Lung (tissue), 12 donors: ENCODE results near the gene BAG1. TPM values are rescaled to one million over a fixed set of nuclear protein-coding genes. Genes with fewer than 3 reads are reported as not detected.

ENCODE experiments used
- ATAC-seq: fragments of 200-7000 bp; cut with Tn5 transposase; one replicate; pipeline ENCODE4 v1.9.1; 2020; ENCODE audit warnings: moderate number of reproducible peaks; ENCODE audit not compliant: insufficient read depth, low FRiP score
- DNase-seq, 3 donors: peaks; one replicate each; pipeline ENCODE4 v3.0.0-alpha.2; 2013 to 2017
- H3K27ac ChIP-seq, 2 donors: one replicate each; pipeline ENCODE4 v1.5.1; 2013; ENCODE audit warnings: mild to moderate bottlenecking in 2 of 2, moderate library complexity in 2 of 2, control low read depth in 1 of 2, inconsistent platforms in 1 of 2, low read depth in 1 of 2, low read length in 1 of 2
- H3K27me3 ChIP-seq, 3 donors: one replicate each; pipeline ENCODE4 v1.5.1; 2013; ENCODE audit warnings: low read length in 2 of 3; ENCODE audit not compliant: control insufficient read depth in 3 of 3, insufficient read depth in 3 of 3
- H3K36me3 ChIP-seq, 4 donors: one replicate each; pipeline ENCODE4 v1.5.1; 2013; ENCODE audit warnings: low read length in 4 of 4, mild to moderate bottlenecking in 1 of 4, moderate library complexity in 1 of 4; ENCODE audit not compliant: control insufficient read depth in 4 of 4, insufficient read depth in 4 of 4
- H3K4me1 ChIP-seq, 5 donors: one replicate each; pipeline ENCODE4 v1.5.1; 2013; ENCODE audit warnings: low read length in 5 of 5, mild to moderate bottlenecking in 2 of 5, moderate library complexity in 1 of 5; ENCODE audit not compliant: control insufficient read depth in 5 of 5, insufficient read depth in 5 of 5
- H3K4me3 ChIP-seq: one replicate; pipeline ENCODE4 v1.5.1; 2013; ENCODE audit warnings: mild to moderate bottlenecking, control low read depth, moderate library complexity
- H3K9ac ChIP-seq, 2 donors: one replicate each; pipeline ENCODE4 v1.5.1; 2013; ENCODE audit warnings: low read length in 2 of 2, control low read depth in 1 of 2; ENCODE audit not compliant: insufficient read depth in 1 of 2
- H3K9me3 ChIP-seq, 4 donors: one replicate each; pipeline ENCODE4 v1.5.1; 2013; ENCODE audit warnings: low read length in 3 of 4, mild to moderate bottlenecking in 1 of 4, moderate library complexity in 1 of 4; ENCODE audit not compliant: control insufficient read depth in 4 of 4, insufficient read depth in 3 of 4
- WGBS, 2 donors: extraction: QIAGEN DNeasy Blood & Tissue Kit; methylation state at CpG; one replicate each; pipeline ENCODE4 v1.1.7; 2013; 5-methylcytosine and 5-hydroxymethylcytosine counted together
- polyA plus RNA-seq, 2 donors: library from polyadenylated mRNA; stranded (reverse); fragments of 200-250 nt; gene quantifications; one replicate each; pipeline ENCODE4 v1.2.1, GENCODE V29; 2013
- total RNA-seq, 2 donors: library from RNA; depleted of rRNA in 1 of 2; stranded (reverse); fragments of >200 nt in 1 of 2; gene quantifications; one replicate each; pipeline ENCODE4 v1.2.1, GENCODE V29; 2014 to 2021
- TF ChIP-seq, protein P1 (sequence below): IDR thresholded peaks from 2 replicates; pipeline ENCODE4 v1.5.1; 2012; ENCODE audit warnings: mild to moderate bottlenecking; ENCODE audit errors: control extremely low read depth, extremely low read depth
- donor health status: control.
- donor health status: control.
- donor health status: Bipolar disorder and iron deficiency.
- donor health status: healthy.
- donor health status: DM: yes; HTN: yes; CAD: no.

The BAG1 gene
- total and polyA plus RNA-seq, 4 donors = 84.1 to 135 (median 106) TPM

DNA sequence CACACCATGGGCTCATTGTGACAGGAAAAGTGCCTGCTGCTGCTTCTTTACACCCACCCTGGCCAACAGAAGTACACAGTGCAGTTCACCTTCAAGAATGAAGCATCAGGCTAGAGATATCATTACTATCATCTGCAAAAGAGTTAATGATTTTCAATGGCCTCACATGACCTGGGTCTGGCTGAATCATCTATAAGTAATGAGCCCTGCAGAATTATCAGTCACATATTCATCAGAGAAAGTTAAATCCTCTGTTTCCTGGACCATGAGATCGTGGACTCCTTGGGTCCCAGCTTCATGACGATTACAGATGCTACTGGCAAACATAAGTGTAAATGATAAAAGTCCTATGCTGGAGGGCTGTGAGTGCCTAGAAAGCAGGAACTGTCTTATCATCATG, 8.3 kb downstream of the BAG1 start:
- 91 to 96% methylated on average over 2 of the region's 2 CpGs for WGBS, 2 donors
- no peak overlapping the region for H3K27ac ChIP-seq
- TF ChIP-seq, protein P1, sequence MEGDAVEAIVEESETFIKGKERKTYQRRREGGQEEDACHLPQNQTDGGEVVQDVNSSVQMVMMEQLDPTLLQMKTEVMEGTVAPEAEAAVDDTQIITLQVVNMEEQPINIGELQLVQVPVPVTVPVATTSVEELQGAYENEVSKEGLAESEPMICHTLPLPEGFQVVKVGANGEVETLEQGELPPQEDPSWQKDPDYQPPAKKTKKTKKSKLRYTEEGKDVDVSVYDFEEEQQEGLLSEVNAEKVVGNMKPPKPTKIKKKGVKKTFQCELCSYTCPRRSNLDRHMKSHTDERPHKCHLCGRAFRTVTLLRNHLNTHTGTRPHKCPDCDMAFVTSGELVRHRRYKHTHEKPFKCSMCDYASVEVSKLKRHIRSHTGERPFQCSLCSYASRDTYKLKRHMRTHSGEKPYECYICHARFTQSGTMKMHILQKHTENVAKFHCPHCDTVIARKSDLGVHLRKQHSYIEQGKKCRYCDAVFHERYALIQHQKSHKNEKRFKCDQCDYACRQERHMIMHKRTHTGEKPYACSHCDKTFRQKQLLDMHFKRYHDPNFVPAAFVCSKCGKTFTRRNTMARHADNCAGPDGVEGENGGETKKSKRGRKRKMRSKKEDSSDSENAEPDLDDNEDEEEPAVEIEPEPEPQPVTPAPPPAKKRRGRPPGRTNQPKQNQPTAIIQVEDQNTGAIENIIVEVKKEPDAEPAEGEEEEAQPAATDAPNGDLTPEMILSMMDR = no peak
- H3K9ac ChIP-seq = no peak overlapping the region
- H3K9me3 ChIP-seq = no peaks in the 10 kb centered on the region
- DNase-seq (no peak), ATAC-seq (no peak)
- H3K27me3 ChIP-seq = no peaks in the 10 kb centered on the region
- no peak overlapping the region for H3K4me3 ChIP-seq
- no peaks in the 10 kb centered on the region for H3K4me1 ChIP-seq
- H3K36me3 ChIP-seq = peaks cover 22 to 68% (median 50%) of the 10 kb centered on the region in 4 donors

- Histone ChIP-seq H3K27ac (no peak overlapping the region), H3K36me3 (peaks cover 22 to 62% (median 47%) of the 10 kb centered on the region in 4 donors), H3K27me3 (no peaks in the 10 kb centered on the region), H3K9ac (no peak overlapping the region), H3K4me3 (no peak overlapping the region), H3K4me1 (no peaks in the 10 kb centered on the region), H3K9me3 (no peaks in the 10 kb centered on the region)
- TF ChIP-seq, protein P1 = no peak
- DNase-seq (no peak), ATAC-seq (no peak)
- 89 to 94% methylated on average over 4 of the region's 4 CpGs for WGBS, 2 donors
Observed at GRCh38 chr9:33255471-33255870, 9.0 kb downstream of the BAG1 start.

- no peak for ATAC-seq
- Histone ChIP-seq H3K27ac (no peak overlapping the region), H3K36me3 (peaks cover 22 to 58% (median 43%) of the 10 kb centered on the region in 4 donors), H3K9ac (no peak overlapping the region), H3K9me3 (no peaks in the 10 kb centered on the region), H3K4me3 (no peak overlapping the region), H3K4me1 (no peaks in the 10 kb centered on the region), H3K27me3 (no peaks in the 10 kb centered on the region)
- 96 to 97% methylated on average over 8 of the region's 8 CpGs for WGBS, 2 donors
- TF ChIP-seq, protein P1 = no peak
- DNase-seq = no peak
Observed at GRCh38 chr9:33255014-33255413, 9.5 kb downstream of the BAG1 start.

DNA sequence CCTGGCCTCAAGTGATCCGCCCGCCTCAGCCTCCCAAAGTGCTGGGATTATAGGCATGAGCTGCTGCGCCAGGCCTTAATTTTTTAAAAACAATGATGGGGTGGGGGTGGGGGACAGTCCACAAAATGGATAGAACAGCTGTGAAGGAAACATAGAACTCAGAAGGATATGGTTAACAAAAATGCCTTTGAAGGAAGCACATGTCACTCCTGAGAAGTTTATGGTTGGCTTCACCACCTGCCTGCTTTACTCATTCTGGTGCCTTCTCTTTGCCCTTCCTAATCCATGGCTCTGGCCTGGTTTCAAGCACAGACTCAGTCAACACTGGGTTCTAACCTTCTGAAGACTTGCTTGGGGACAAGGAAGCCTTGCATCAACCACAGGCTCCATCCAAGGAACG, 10.3 kb downstream of the BAG1 start:
- no peak overlapping the region for H3K27ac ChIP-seq
- ATAC-seq (no peak), DNase-seq (no peak)
- WGBS, 2 donors = 96% methylated on average over 4 of the region's 4 CpGs
- TF ChIP-seq, protein P1 = no peak
- H3K36me3 ChIP-seq = peaks cover 17 to 51% (median 37%) of the 10 kb centered on the region in 4 donors
- no peak overlapping the region for H3K9ac ChIP-seq
- no peaks in the 10 kb centered on the region for H3K4me1 ChIP-seq
- no peaks in the 10 kb centered on the region for H3K9me3 ChIP-seq
- H3K27me3 ChIP-seq = no peaks in the 10 kb centered on the region
- no peak overlapping the region for H3K4me3 ChIP-seq
